Measurements from ENCODE around the gene KCTD11. TPM values are rescaled to one million over a fixed set of nuclear protein-coding genes. Genes with fewer than 3 reads are reported as not detected.

KCTD11 gene
- total and polyA plus RNA-seq, 2 experiments from 2014 or later: 2.2 to 7.7 TPM

DNA sequence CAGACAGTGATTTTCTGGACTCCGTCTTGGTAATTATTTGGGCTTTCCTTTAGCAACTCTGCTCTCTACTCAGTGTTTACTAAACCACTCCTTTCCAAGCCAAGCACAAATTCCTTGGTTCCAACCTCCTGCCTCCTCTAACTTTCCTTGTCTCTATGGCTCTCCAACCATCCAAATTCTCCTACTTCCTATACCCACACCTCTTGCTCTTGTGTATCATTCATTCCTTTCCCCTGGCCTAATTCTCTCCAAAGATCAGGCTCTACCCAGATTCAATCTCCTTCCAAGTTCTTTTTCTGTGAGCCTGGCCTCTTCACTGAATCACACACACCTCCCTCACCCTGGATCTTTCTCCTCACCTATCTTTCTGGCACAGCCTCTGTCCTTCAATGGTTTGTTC lies 24.0 kb upstream of the KCTD11 start (continued):
- TF ChIP-seq, protein P1, sequence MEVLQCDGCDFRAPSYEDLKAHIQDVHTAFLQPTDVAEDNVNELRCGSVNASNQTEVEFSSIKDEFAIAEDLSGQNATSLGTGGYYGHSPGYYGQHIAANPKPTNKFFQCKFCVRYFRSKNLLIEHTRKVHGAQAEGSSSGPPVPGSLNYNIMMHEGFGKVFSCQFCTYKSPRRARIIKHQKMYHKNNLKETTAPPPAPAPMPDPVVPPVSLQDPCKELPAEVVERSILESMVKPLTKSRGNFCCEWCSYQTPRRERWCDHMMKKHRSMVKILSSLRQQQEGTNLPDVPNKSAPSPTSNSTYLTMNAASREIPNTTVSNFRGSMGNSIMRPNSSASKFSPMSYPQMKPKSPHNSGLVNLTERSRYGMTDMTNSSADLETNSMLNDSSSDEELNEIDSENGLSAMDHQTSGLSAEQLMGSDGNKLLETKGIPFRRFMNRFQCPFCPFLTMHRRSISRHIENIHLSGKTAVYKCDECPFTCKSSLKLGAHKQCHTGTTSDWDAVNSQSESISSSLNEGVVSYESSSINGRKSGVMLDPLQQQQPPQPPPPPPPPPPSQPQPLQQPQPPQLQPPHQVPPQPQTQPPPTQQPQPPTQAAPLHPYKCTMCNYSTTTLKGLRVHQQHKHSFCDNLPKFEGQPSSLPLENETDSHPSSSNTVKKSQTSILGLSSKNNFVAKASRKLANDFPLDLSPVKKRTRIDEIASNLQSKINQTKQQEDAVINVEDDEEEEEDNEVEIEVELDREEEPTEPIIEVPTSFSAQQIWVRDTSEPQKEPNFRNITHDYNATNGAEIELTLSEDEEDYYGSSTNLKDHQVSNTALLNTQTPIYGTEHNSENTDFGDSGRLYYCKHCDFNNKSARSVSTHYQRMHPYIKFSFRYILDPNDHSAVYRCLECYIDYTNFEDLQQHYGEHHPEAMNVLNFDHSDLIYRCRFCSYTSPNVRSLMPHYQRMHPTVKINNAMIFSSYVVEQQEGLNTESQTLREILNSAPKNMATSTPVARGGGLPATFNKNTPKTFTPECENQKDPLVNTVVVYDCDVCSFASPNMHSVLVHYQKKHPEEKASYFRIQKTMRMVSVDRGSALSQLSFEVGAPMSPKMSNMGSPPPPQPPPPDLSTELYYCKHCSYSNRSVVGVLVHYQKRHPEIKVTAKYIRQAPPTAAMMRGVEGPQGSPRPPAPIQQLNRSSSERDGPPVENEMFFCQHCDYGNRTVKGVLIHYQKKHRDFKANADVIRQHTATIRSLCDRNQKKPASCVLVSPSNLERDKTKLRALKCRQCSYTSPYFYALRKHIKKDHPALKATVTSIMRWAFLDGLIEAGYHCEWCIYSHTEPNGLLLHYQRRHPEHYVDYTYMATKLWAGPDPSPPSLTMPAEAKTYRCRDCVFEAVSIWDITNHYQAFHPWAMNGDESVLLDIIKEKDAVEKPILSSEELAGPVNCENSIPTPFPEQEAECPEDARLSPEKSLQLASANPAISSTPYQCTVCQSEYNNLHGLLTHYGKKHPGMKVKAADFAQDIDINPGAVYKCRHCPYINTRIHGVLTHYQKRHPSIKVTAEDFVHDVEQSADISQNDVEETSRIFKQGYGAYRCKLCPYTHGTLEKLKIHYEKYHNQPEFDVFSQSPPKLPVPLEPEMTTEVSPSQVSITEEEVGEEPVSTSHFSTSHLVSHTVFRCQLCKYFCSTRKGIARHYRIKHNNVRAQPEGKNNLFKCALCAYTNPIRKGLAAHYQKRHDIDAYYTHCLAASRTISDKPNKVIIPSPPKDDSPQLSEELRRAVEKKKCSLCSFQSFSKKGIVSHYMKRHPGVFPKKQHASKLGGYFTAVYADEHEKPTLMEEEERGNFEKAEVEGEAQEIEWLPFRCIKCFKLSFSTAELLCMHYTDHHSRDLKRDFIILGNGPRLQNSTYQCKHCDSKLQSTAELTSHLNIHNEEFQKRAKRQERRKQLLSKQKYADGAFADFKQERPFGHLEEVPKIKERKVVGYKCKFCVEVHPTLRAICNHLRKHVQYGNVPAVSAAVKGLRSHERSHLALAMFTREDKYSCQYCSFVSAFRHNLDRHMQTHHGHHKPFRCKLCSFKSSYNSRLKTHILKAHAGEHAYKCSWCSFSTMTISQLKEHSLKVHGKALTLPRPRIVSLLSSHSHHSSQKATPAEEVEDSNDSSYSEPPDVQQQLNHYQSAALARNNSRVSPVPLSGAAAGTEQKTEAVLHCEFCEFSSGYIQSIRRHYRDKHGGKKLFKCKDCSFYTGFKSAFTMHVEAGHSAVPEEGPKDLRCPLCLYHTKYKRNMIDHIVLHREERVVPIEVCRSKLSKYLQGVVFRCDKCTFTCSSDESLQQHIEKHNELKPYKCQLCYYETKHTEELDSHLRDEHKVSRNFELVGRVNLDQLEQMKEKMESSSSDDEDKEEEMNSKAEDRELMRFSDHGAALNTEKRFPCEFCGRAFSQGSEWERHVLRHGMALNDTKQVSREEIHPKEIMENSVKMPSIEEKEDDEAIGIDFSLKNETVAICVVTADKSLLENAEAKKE (CRISPR knock-in tag; IDR thresholded peaks at IDR 0.05): no peak
- TF ChIP-seq EZH2 (IDR thresholded peaks at IDR 0.05; ENCODE audit: low read depth, unreplicated experiment) (no peak), CREB1 (CRISPR knock-in tag; IDR thresholded peaks at IDR 0.05; ENCODE audit: low read depth) (no peak), EZH2phosphoT487 (IDR thresholded peaks at IDR 0.05; ENCODE audit: unreplicated experiment) (no peak), POLR2AphosphoS5 (IDR thresholded peaks at IDR 0.05; ENCODE audit: low read depth) (no peak)

DNA sequence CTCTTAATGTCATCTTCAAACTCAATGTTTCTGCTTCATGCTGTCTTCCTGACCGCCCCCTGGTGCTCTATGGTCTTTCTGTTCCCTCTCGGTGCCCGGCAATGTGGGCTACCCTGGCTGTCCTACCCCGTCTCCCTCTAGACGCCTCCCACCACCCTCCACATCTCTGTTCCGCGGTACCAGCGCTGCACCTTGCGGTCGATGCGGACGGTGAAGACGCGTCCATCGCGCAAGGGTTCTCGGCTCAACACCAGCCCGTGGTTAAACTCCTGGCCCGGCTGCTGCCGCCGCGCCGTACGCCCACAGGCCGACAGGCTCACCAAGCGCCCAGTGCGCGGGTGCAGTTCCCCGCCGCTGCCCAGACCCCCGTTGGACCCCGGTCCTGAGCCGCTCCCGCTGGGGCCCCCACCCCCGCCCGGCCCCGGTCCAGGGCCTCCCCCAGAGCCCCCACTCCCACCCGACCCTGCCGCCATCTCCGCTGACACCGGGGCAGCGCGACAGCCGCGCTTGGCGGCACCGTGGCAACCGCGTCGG lies 23.1 kb upstream of the KCTD11 start, which contains the start of gene NEURL4:
TSS of gene NEURL4 (minus strand) at position 496 of the 534 bp plus-strand sequence. CDS start at position 473, 23 bp downstream.
- Mint-ChIP-seq H3K4me3 (peak within 1 kb of the TSS; percentile 99), H3K27ac (peak within 1 kb of the TSS; percentile 97), H3K4me1 (peaks cover 22% of the 10 kb centered on the region), H3K27me3 (ENCODE audit: insufficient read depth, low read depth, poor library complexity) (peaks cover 7% of the 10 kb centered on the region), H3K36me3 (ENCODE audit: low read depth) (peaks cover 23% of the 10 kb centered on the region), H3K9me3 (no peaks in the 10 kb centered on the region)
- H3F3A ChIP-seq (replicated peaks; ENCODE audit: low read depth): peaks cover 24% of the 10 kb centered on the region
- H3K36me3 ChIP-seq (ENCODE audit: insufficient read depth): no peaks in the 10 kb centered on the region
- H3K79me2 ChIP-seq (replicated peaks; ENCODE audit: insufficient read depth): peaks cover 14% of the 10 kb centered on the region
- peak within 1 kb of the TSS; percentile 93 for H3K27ac ChIP-seq (ENCODE audit: low read depth)
- H4K20me1 ChIP-seq (replicated peaks; ENCODE audit: insufficient read depth): no peaks in the 10 kb centered on the region
- TF ChIP-seq, protein P1 (CRISPR knock-in tag; IDR thresholded peaks at IDR 0.05): no peak
- TF ChIP-seq CREB1 (CRISPR knock-in tag; IDR thresholded peaks at IDR 0.05; ENCODE audit: low read depth) (0 out of 2 replicates have a peak, but pooled peaks have one; percentile 73), ZNF114 (CRISPR knock-in tag; IDR thresholded peaks at IDR 0.05) (no peak), POLR2AphosphoS5 (IDR thresholded peaks at IDR 0.05; ENCODE audit: low read depth) (peak; percentile 9; the same call in 1 of the 2 replicates)
- H3K4me1 ChIP-seq (ENCODE audit: insufficient read depth): peaks cover 10% of the 10 kb centered on the region
- peak within 1 kb of the TSS; percentile 99 for H3K4me2 ChIP-seq
- peak within 1 kb of the TSS; percentile 33 for H2AFZ ChIP-seq
- ATAC-seq: peak; percentile 26
- peak; percentile 60 for DNase-seq (ENCODE audit: low spot score)
- no peaks in the 10 kb centered on the region for H3K27me3 ChIP-seq (ENCODE audit: insufficient read depth)
- H3K4me3 ChIP-seq: peak within 1 kb of the TSS; percentile 70
- H3K9me2 ChIP-seq (ENCODE audit: insufficient read depth): no peaks in the 10 kb centered on the region
